Endothelial cell of umbilical vein (primary cell): Measurements from ENCODE around the gene LINC01488. TPM values are rescaled to one million over a fixed set of nuclear protein-coding genes. Genes with fewer than 3 reads are reported as not detected.

ENCODE experiments used
- BruUV-seq: library from RNA; stranded (reverse); fragments of 400-500 nt; replicated peaks from 2 replicates; lab custom pipeline; 2021; lab: Mats Ljungman, UMichigan
- CTCF ChIA-PET: fragments of 300-600, 350-600 bp; sonication (Branson Sonifier 250); formaldehyde crosslinking; loops from one replicate; lab custom pipeline; 2021; ENCODE audit warnings: antibody characterized with exemption, inconsistent platforms; lab: Charles Lee
- POLR2A ChIA-PET: fragments of 300-600, 350-600 bp; sonication (Branson Sonifier 250); formaldehyde crosslinking; loops from one replicate; lab custom pipeline; 2021; ENCODE audit warnings: antibody characterized with exemption, inconsistent platforms; lab: Charles Lee
- DNase-seq: peaks from one replicate; pipeline ENCODE4 v3.0.0-alpha.2; 2011; ENCODE audit warnings: low read depth, low spot score
- FAIRE-seq: peaks from 2 replicates; lab custom pipeline; 2011; peaks lifted over from hg19 to GRCh38; lab: Jason Lieb, UNC
- H2AFZ ChIP-seq: 2 replicates; pipeline ENCODE4 v1.6.0; 2012; ENCODE audit warnings: low read depth, low read length, control low read depth, inconsistent platforms
- H3K27ac ChIP-seq: 2 replicates; pipeline ENCODE4 v1.5.1; 2011; ENCODE audit warnings: low read depth, mild to moderate bottlenecking, control low read depth, low read length, moderate library complexity; ENCODE audit not compliant: insufficient read depth
- H3K27me3 ChIP-seq, 2 experiments: 2 replicates each; pipeline versions ENCODE4 v1.6.0 to v1.6.1; 2011; ENCODE audit warnings: low read length in 2 of 2, mixed read lengths in 1 of 2; ENCODE audit not compliant: control insufficient read depth in 2 of 2, insufficient read depth in 2 of 2
- H3K36me3 ChIP-seq, 2 experiments: 2 replicates in 1 of 2; 3 replicates in 1 of 2; pipeline ENCODE4 v1.5.1; 2011; ENCODE audit warnings: low read length in 2 of 2, mild to moderate bottlenecking in 1 of 2, moderate library complexity in 1 of 2; ENCODE audit not compliant: control insufficient read depth in 2 of 2, insufficient read depth in 2 of 2; ENCODE audit errors: extremely low read depth in 1 of 2
- H3K4me1 ChIP-seq: 3 replicates; pipeline ENCODE4 v1.5.1; 2011; ENCODE audit warnings: mild to moderate bottlenecking, low read length; ENCODE audit not compliant: control insufficient read depth, insufficient read depth; ENCODE audit errors: extremely low read depth
- H3K4me2 ChIP-seq: 2 replicates; pipeline ENCODE4 v1.6.1; 2011; ENCODE audit warnings: low read length, control low read depth, mixed read lengths; ENCODE audit not compliant: insufficient read depth
- H3K4me3 ChIP-seq, 3 experiments: fragments of 200-600 bp in 1 of 3; sonication (generic), shearing (Covaris generic) in 1 of 3; replicated peaks in 1 of 3; 2 replicates each; pipeline ENCODE4 v1.5.1; 2011 to 2016; ENCODE audit warnings: control low read depth in 3 of 3, low read length in 3 of 3, mild to moderate bottlenecking in 2 of 3, inconsistent platforms in 1 of 3, low read depth in 1 of 3, moderate library complexity in 1 of 3; ENCODE audit not compliant: insufficient read depth in 1 of 3
- H3K79me2 ChIP-seq: 2 replicates; pipeline ENCODE4 v1.6.0; 2012; ENCODE audit warnings: low read length, inconsistent platforms; ENCODE audit not compliant: control insufficient read depth, insufficient read depth
- H3K9ac ChIP-seq: replicated peaks from 2 replicates; pipeline ENCODE3; 2011; ENCODE audit warnings: low read length, control low read depth; ENCODE audit not compliant: insufficient read depth; ENCODE audit errors: extremely low read depth
- H3K9me1 ChIP-seq: replicated peaks from 3 replicates; pipeline ENCODE4 v1.6.0; 2011; ENCODE audit warnings: mild to moderate bottlenecking, low read length; ENCODE audit not compliant: control insufficient read depth, insufficient read depth; ENCODE audit errors: extremely low read depth
- H3K9me3 ChIP-seq: replicated peaks from 2 replicates; pipeline ENCODE4 v1.5.1; 2012; ENCODE audit warnings: low read length, inconsistent platforms; ENCODE audit not compliant: control insufficient read depth, insufficient read depth
- H4K20me1 ChIP-seq: replicated peaks from 2 replicates; pipeline ENCODE3; 2011; ENCODE audit warnings: mild to moderate bottlenecking, low read length; ENCODE audit not compliant: control insufficient read depth, insufficient read depth; ENCODE audit errors: extremely low read depth
- CTCF ChIP-seq, 2 donors: IDR thresholded peaks; 1 replicate in 1 of 2; 2 replicates in 1 of 2; pipeline ENCODE4 v1.5.1; 2011; ENCODE audit warnings: low read length in 2 of 2, mild to moderate bottlenecking in 2 of 2, moderate library complexity in 2 of 2, control low read depth in 1 of 2, inconsistent platforms in 1 of 2, low read depth in 1 of 2; ENCODE audit not compliant: insufficient read depth in 1 of 2; ENCODE audit errors: extremely low read depth in 1 of 2
- EZH2 ChIP-seq: IDR thresholded peaks from 2 replicates; pipeline ENCODE4 v1.6.1; 2012; ENCODE audit warnings: borderline replicate concordance, low read depth, mild to moderate bottlenecking, moderate library complexity, low read length, inconsistent platforms; ENCODE audit not compliant: severe bottlenecking
- FOS ChIP-seq: IDR thresholded peaks from 2 replicates; pipeline ENCODE4 v1.6.1; 2011; ENCODE audit warnings: mild to moderate bottlenecking, low read length, moderate library complexity, borderline replicate concordance; ENCODE audit not compliant: insufficient read depth
- GATA2 ChIP-seq: IDR thresholded peaks from 2 replicates; pipeline ENCODE4 v1.7.0; 2011; ENCODE audit warnings: low read depth, mild to moderate bottlenecking, moderate library complexity, mixed read lengths, low read length; ENCODE audit not compliant: insufficient read length, insufficient read depth
- JUN ChIP-seq: IDR thresholded peaks from 2 replicates; pipeline ENCODE4 v1.6.1; 2011; ENCODE audit warnings: borderline replicate concordance, low read depth; ENCODE audit not compliant: insufficient read length, insufficient read depth
- MYC ChIP-seq: IDR thresholded peaks from one replicate; pipeline ENCODE4 v1.6.1; 2011; ENCODE audit warnings: mild to moderate bottlenecking, low read depth, low read length
- POLR2A ChIP-seq: IDR thresholded peaks from 2 replicates; pipeline ENCODE4 v1.6.1; 2012; ENCODE audit warnings: low read depth, mild to moderate bottlenecking, control low read depth, low read length
- POLR2AphosphoS5 ChIP-seq: IDR thresholded peaks from 2 replicates; pipeline ENCODE4 v1.6.1; 2012; ENCODE audit warnings: low read depth, mild to moderate bottlenecking, control low read depth, low read length, moderate library complexity; ENCODE audit not compliant: insufficient read depth
- dilution Hi-C: fragments of 300-500 bp; cut with MboI; formaldehyde crosslinking; loops from one replicate; pipeline ENCODE4 v1.15.0; 2019; ENCODE audit warnings: low sequenced_read_pairs; ENCODE audit not compliant: extremely low pct_ligation_motif_present
- intact Hi-C: fragments of 100-400 bp; cut with micrococcal nuclease; formaldehyde crosslinking; loops from one replicate; pipeline ENCODE4 v1.10.0; 2022
- polyA plus RNA-seq, 4 experiments: library from polyadenylated mRNA; depleted of rRNA in 3 of 4; stranded (reverse) in 3 of 4; unstranded in 1 of 4; fragments of >200 nt; gene quantifications; 2 replicates each; pipeline versions ENCODE4 v1.2.1 to v1.2.3, GENCODE V29; 2011 to 2012; ENCODE audit warnings: missing spikeins in 1 of 4
- total RNA-seq: library from RNA; stranded (reverse); gene quantifications from 2 replicates; pipeline ENCODE4 v1.2.3, GENCODE V29; 2021
- TF ChIP-seq, protein P1 (sequence below): IDR thresholded peaks from 2 replicates; pipeline ENCODE4 v1.6.1; 2011; ENCODE audit not compliant: insufficient read depth, insufficient read length

The LINC01488 gene
- total and polyA plus RNA-seq, 2 donors (not counting 3 experiments of a cell fraction or from before 2014, with no cell fraction given), result not detected

- no peak for DNase-seq
- intact Hi-C loops, result no loop called here
- Histone ChIP-seq H3K9me1 (no peaks in the 10 kb centered on the region), H3K9ac (no peak overlapping the region), H2AFZ (no peak overlapping the region), H3K36me3 (no peaks in the 10 kb centered on the region), H3K27me3 (peaks cover 0 to 2% of the 10 kb centered on the region in 2 experiments), H3K79me2 (no peaks in the 10 kb centered on the region), H3K27ac (no peak overlapping the region), H3K4me2 (no peak overlapping the region), H4K20me1 (no peaks in the 10 kb centered on the region), H3K9me3 (no peaks in the 10 kb centered on the region), H3K4me1 (no peaks in the 10 kb centered on the region), H3K4me3 (no peak overlapping the region)
- ChIA-PET CTCF (interaction anchor here (1.0 kb wide), 1 partner anchor 354 kb away, joined by 3 read pairs; no protein-coding TSS in a partner anchor), POLR2A (no interaction called here)
- no peak for TF ChIP-seq POLR2A
- no peak for TF ChIP-seq EZH2
- TF ChIP-seq MYC, result no peak
- no peak for TF ChIP-seq FOS
- dilution Hi-C loops, result no loop called here
- BruUV-seq, result no TSS peak
- FAIRE-seq, result no peak
These were observed 4.8 kb downstream of the LINC01488 start for GRCh38 chr11:69486056-69486772.

- DNase-seq, result no peak
- no peak overlapping the region for H3K4me3 ChIP-seq
- FAIRE-seq, result no peak
- POLR2A ChIA-PET, result no interaction called here
- TF ChIP-seq CTCF (IDR thresholded peaks at IDR 0.05; ENCODE audit: extremely low read depth in 1 of 2, insufficient read depth in 1 of 2, low read depth in 1 of 2, low read length in 2 of 2) (no peak), JUN (no peak), POLR2A (no peak), POLR2AphosphoS5 (no peak), GATA2 (no peak), FOS (no peak), MYC (no peak), EZH2 (no peak)
- TF ChIP-seq, protein P1, sequence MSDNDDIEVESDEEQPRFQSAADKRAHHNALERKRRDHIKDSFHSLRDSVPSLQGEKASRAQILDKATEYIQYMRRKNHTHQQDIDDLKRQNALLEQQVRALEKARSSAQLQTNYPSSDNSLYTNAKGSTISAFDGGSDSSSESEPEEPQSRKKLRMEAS, result no peak
- peaks cover 0 to 2% of the 10 kb centered on the region in 2 experiments for H3K27me3 ChIP-seq
- no peak overlapping the region for H3K4me2 ChIP-seq
- H2AFZ ChIP-seq, result no peak overlapping the region
- H3K9ac ChIP-seq, result no peak overlapping the region
- dilution Hi-C loops (no loop called here), intact Hi-C loops (no loop called here)
- no peaks in the 10 kb centered on the region for H3K9me3 ChIP-seq
- H3K4me1 ChIP-seq, result no peaks in the 10 kb centered on the region
- CTCF ChIA-PET, result interaction anchor here (1.0 kb wide), 1 partner anchor 355 kb away, joined by 3 read pairs; no protein-coding TSS in a partner anchor
- no peaks in the 10 kb centered on the region for H3K79me2 ChIP-seq
- H4K20me1 ChIP-seq, result no peaks in the 10 kb centered on the region
- no TSS peak for BruUV-seq
- H3K27ac ChIP-seq, result no peak overlapping the region
- no peaks in the 10 kb centered on the region for H3K36me3 ChIP-seq
- no peaks in the 10 kb centered on the region for H3K9me1 ChIP-seq
These were observed 5.4 kb downstream of the LINC01488 start for GRCh38 chr11:69486773-69487291.
